Karpas-422 (cell line): ENCODE measurements around the gene SLC25A36. TPM values are rescaled to one million over a fixed set of nuclear protein-coding genes. Genes with fewer than 3 reads are reported as not detected.

Experiments used
- DNase-seq: peaks from one replicate; pipeline ENCODE4 v3.0.0-alpha.2; 2015
- H2AFZ ChIP-seq: fragments of 200-600 bp; sonication (generic); 2 replicates; pipeline ENCODE4 v1.6.1; 2014; ENCODE audit warnings: antibody characterized with exemption, low read length, mixed read lengths
- H3K27ac ChIP-seq: fragments of 200-600 bp; sonication (generic); 2 replicates; pipeline ENCODE4 v1.5.1; 2014; ENCODE audit warnings: mild to moderate bottlenecking, low read length, moderate library complexity
- H3K27me3 ChIP-seq: fragments of 200-600 bp; sonication (generic); 2 replicates; pipeline ENCODE4 v1.6.1; 2014; ENCODE audit warnings: low read length, mixed read lengths
- H3K36me3 ChIP-seq: fragments of 200-600 bp; sonication (generic); 2 replicates; pipeline ENCODE4 v1.6.1; 2014; ENCODE audit warnings: low read length, mixed read lengths; ENCODE audit not compliant: insufficient read depth
- H3K4me1 ChIP-seq: fragments of 200-600 bp; sonication (generic); 2 replicates; pipeline ENCODE4 v1.6.1; 2014; ENCODE audit warnings: mild to moderate bottlenecking, low read length, mixed read lengths
- H3K4me2 ChIP-seq: fragments of 200-600 bp; sonication (generic); 2 replicates; pipeline ENCODE4 v1.6.1; 2014; ENCODE audit warnings: low read length, low read depth, mild to moderate bottlenecking; ENCODE audit not compliant: poor library complexity, severe bottlenecking
- H3K4me3 ChIP-seq: fragments of 200-600 bp; sonication (generic); 2 replicates; pipeline ENCODE4 v1.5.1; 2014; ENCODE audit warnings: mild to moderate bottlenecking, antibody characterized with exemption, low read length, mixed read lengths
- H3K79me2 ChIP-seq: fragments of 200-600 bp; sonication (generic); 2 replicates; pipeline ENCODE4 v1.6.1; 2014; ENCODE audit warnings: mild to moderate bottlenecking, low read length, mixed read lengths
- H3K9ac ChIP-seq: fragments of 200-600 bp; sonication (generic); 2 replicates; pipeline ENCODE4 v1.6.0; 2014; ENCODE audit warnings: low read length
- H3K9me2 ChIP-seq: fragments of 200-600 bp; sonication (generic), shearing (Covaris generic); replicated peaks from 2 replicates; pipeline ENCODE4 v1.6.0; 2014; ENCODE audit warnings: mild to moderate bottlenecking, low read length, moderate library complexity; ENCODE audit not compliant: insufficient read depth
- H3K9me3 ChIP-seq: fragments of 300-700, 200-600 bp; sonication (generic); 2 replicates; pipeline ENCODE4 v1.6.1; 2014; ENCODE audit warnings: low read length, mixed read lengths
- H4K20me1 ChIP-seq: fragments of 200-600 bp; sonication (generic); 2 replicates; pipeline ENCODE4 v1.6.1; 2014; ENCODE audit warnings: mild to moderate bottlenecking, antibody characterized with exemption, low read length, low read depth; ENCODE audit not compliant: insufficient read depth
- total RNA-seq: library from RNA; depleted of rRNA; stranded (reverse); fragments of >200 nt; shearing (Covaris generic); gene quantifications from 2 replicates; pipeline ENCODE4 v1.2.3, GENCODE V29; 2014; ENCODE audit warnings: low replicate concordance; rRNA removed

The SLC25A36 gene
- 143 and 204 TPM in 2 replicates for total RNA-seq

- Histone ChIP-seq H3K4me1 (peaks cover 34% of the 10 kb centered on the region), H3K4me2 (peak within 1 kb of the TSS; percentile 75), H3K79me2 (peaks cover 46% of the 10 kb centered on the region), H3K9ac (peak within 1 kb of the TSS; percentile 91), H3K27ac (peak within 1 kb of the TSS; percentile 77), H2AFZ (peak within 1 kb of the TSS; percentile 86), H3K27me3 (no peaks in the 10 kb centered on the region), H3K9me3 (no peaks in the 10 kb centered on the region), H3K4me3 (peak within 1 kb of the TSS; percentile 98), H3K9me2 (no peaks in the 10 kb centered on the region), H3K36me3 (peaks cover 15% of the 10 kb centered on the region), H4K20me1 (peaks cover 33% of the 10 kb centered on the region)
- DNase-seq, result peak; percentile 99
Measured at GRCh38 chr3:140941434-140942220, at the start of gene SLC25A36. Gene SLC25A36 (plus strand): TSS chr3:140941836. CDS start chr3:140942055, 219 bp downstream.

- no peaks in the 10 kb centered on the region for H3K9me2 ChIP-seq
- no peak overlapping the region for H3K27ac ChIP-seq
- no peak overlapping the region for H2AFZ ChIP-seq
- H3K9ac ChIP-seq, result no peak overlapping the region
- no peaks in the 10 kb centered on the region for H3K9me3 ChIP-seq
- 0 out of 2 replicates have a peak, but pooled peaks cover 2% of the 10 kb centered on the region for H3K27me3 ChIP-seq
- no peak overlapping the region for H3K4me2 ChIP-seq
- H3K36me3 ChIP-seq, result no peaks in the 10 kb centered on the region
- H3K4me1 ChIP-seq, result no peaks in the 10 kb centered on the region
- no peaks in the 10 kb centered on the region for H4K20me1 ChIP-seq
- no peak for DNase-seq
- H3K79me2 ChIP-seq, result no peaks in the 10 kb centered on the region
- H3K4me3 ChIP-seq, result no peak overlapping the region
Measured at GRCh38 chr3:140896997-140897396, 44.6 kb upstream of the SLC25A36 start.

- H3K4me3 ChIP-seq, result no peak overlapping the region
- H3K36me3 ChIP-seq, result no peaks in the 10 kb centered on the region
- peak; percentile 81 for DNase-seq
- no peaks in the 10 kb centered on the region for H3K9me2 ChIP-seq
- H4K20me1 ChIP-seq, result no peaks in the 10 kb centered on the region
- H3K9ac ChIP-seq, result no peak overlapping the region
- H3K4me1 ChIP-seq, result no peaks in the 10 kb centered on the region
- no peaks in the 10 kb centered on the region for H3K9me3 ChIP-seq
- no peak overlapping the region for H2AFZ ChIP-seq
- no peak overlapping the region for H3K4me2 ChIP-seq
- H3K79me2 ChIP-seq, result no peaks in the 10 kb centered on the region
- no peak overlapping the region for H3K27ac ChIP-seq
- H3K27me3 ChIP-seq, result 0 out of 2 replicates have a peak, but pooled peaks cover 2% of the 10 kb centered on the region
Measured at GRCh38 chr3:140898340-140899180, 43.1 kb upstream of the SLC25A36 start.

GRCh38 chr3:140899363-140899762 lies 42.3 kb upstream of the SLC25A36 start:
- Histone ChIP-seq H3K4me3 (no peak overlapping the region), H3K36me3 (no peaks in the 10 kb centered on the region), H2AFZ (no peak overlapping the region), H3K4me1 (no peaks in the 10 kb centered on the region), H4K20me1 (no peaks in the 10 kb centered on the region), H3K79me2 (no peaks in the 10 kb centered on the region), H3K9ac (no peak overlapping the region), H3K9me3 (no peaks in the 10 kb centered on the region), H3K27ac (no peak overlapping the region), H3K9me2 (no peaks in the 10 kb centered on the region), H3K4me2 (no peak overlapping the region), H3K27me3 (0 out of 2 replicates have a peak, but pooled peaks cover 2% of the 10 kb centered on the region)
- no peak for DNase-seq

GRCh38 chr3:140902791-140903190 lies 38.8 kb upstream of the SLC25A36 start:
- Histone ChIP-seq H3K27ac (no peak overlapping the region), H3K9ac (no peak overlapping the region), H4K20me1 (no peaks in the 10 kb centered on the region), H3K79me2 (no peaks in the 10 kb centered on the region), H3K4me2 (no peak overlapping the region), H3K27me3 (no peaks in the 10 kb centered on the region), H3K4me3 (no peak overlapping the region), H3K9me2 (no peaks in the 10 kb centered on the region), H3K9me3 (no peaks in the 10 kb centered on the region), H3K36me3 (no peaks in the 10 kb centered on the region), H3K4me1 (no peaks in the 10 kb centered on the region), H2AFZ (no peak overlapping the region)
- DNase-seq, result no peak

GRCh38 chr3:140903196-140903595 lies 38.4 kb upstream of the SLC25A36 start:
- Histone ChIP-seq H3K27me3 (no peaks in the 10 kb centered on the region), H4K20me1 (no peaks in the 10 kb centered on the region), H3K4me3 (no peak overlapping the region), H2AFZ (no peak overlapping the region), H3K4me1 (no peaks in the 10 kb centered on the region), H3K9me3 (no peaks in the 10 kb centered on the region), H3K36me3 (no peaks in the 10 kb centered on the region), H3K27ac (no peak overlapping the region), H3K79me2 (no peaks in the 10 kb centered on the region), H3K4me2 (no peak overlapping the region), H3K9ac (no peak overlapping the region), H3K9me2 (no peaks in the 10 kb centered on the region)
- no peak for DNase-seq

GRCh38 chr3:140904521-140904920 lies 37.1 kb upstream of the SLC25A36 start:
- Histone ChIP-seq H3K27ac (no peak overlapping the region), H3K9me2 (no peaks in the 10 kb centered on the region), H3K9ac (no peak overlapping the region), H3K4me2 (no peak overlapping the region), H3K4me1 (no peaks in the 10 kb centered on the region), H3K36me3 (no peaks in the 10 kb centered on the region), H4K20me1 (no peaks in the 10 kb centered on the region), H3K9me3 (no peaks in the 10 kb centered on the region), H3K79me2 (no peaks in the 10 kb centered on the region), H3K27me3 (no peaks in the 10 kb centered on the region), H2AFZ (no peak overlapping the region), H3K4me3 (no peak overlapping the region)
- no peak for DNase-seq

GRCh38 chr3:140905559-140905958 lies 36.1 kb upstream of the SLC25A36 start:
- no peak for DNase-seq
- H4K20me1 ChIP-seq, result no peaks in the 10 kb centered on the region
- H3K9ac ChIP-seq, result no peak overlapping the region
- no peaks in the 10 kb centered on the region for H3K27me3 ChIP-seq
- H2AFZ ChIP-seq, result no peak overlapping the region
- H3K4me3 ChIP-seq, result no peak overlapping the region
- H3K4me2 ChIP-seq, result no peak overlapping the region
- H3K4me1 ChIP-seq, result peaks cover 5% of the 10 kb centered on the region
- H3K36me3 ChIP-seq, result no peaks in the 10 kb centered on the region
- no peaks in the 10 kb centered on the region for H3K9me2 ChIP-seq
- no peak overlapping the region for H3K27ac ChIP-seq
- H3K9me3 ChIP-seq, result no peaks in the 10 kb centered on the region
- no peaks in the 10 kb centered on the region for H3K79me2 ChIP-seq
